Testis (tissue), 3 donors: ENCODE measurements around the gene LDHAL6B. TPM values are rescaled to one million over a fixed set of nuclear protein-coding genes. Genes with fewer than 3 reads are reported as not detected.

ENCODE experiments used
- DNase-seq: peaks from one replicate; pipeline ENCODE4 v3.0.0-alpha.2; 2019
- H3K27ac ChIP-seq, 2 donors: fragments of 200-600 bp; sonication (generic); one replicate each; pipeline ENCODE4 v1.5.1; 2019
- H3K27me3 ChIP-seq: fragments of 200-600 bp; sonication (generic); one replicate; pipeline ENCODE4 v1.5.1; 2019
- H3K36me3 ChIP-seq: fragments of 200-600 bp; sonication (generic); one replicate; pipeline ENCODE4 v1.5.1; 2017; ENCODE audit warnings: low read depth; ENCODE audit errors: missing control alignments
- H3K4me1 ChIP-seq: fragments of 200-600 bp; sonication (generic); one replicate; pipeline ENCODE4 v1.5.1; 2019
- H3K4me3 ChIP-seq, 2 donors: fragments of 200-600 bp; sonication (generic); one replicate each; pipeline ENCODE4 v1.5.1; 2017 to 2019
- H3K9me3 ChIP-seq: fragments of 200-600 bp; sonication (generic); one replicate; pipeline ENCODE4 v1.5.1; 2017
- CTCF ChIP-seq, 3 experiments: fragments of 450-650 bp in 2 of 3; fragments of 200-600 bp in 1 of 3; sonication (generic) in 1 of 3; IDR thresholded peaks; one replicate each; pipeline ENCODE4 v1.5.1; 2016 to 2019; ENCODE audit warnings: antibody characterized with exemption in 3 of 3, mild to moderate bottlenecking in 2 of 3, moderate library complexity in 1 of 3
- POLR2A ChIP-seq: fragments of 450-650 bp; IDR thresholded peaks from one replicate; pipeline ENCODE4 v1.6.1; 2017; ENCODE audit warnings: antibody characterized with exemption, mild to moderate bottlenecking, moderate library complexity
- WGBS, 2 donors: methylation state at CpG; one replicate each; pipeline ENCODE4 v1.1.5; 2018; 5-methylcytosine and 5-hydroxymethylcytosine counted together
- intact Hi-C: fragments of 100-400 bp; cut with DNase I; formaldehyde crosslinking; loops from one replicate; pipeline ENCODE4 v1.15.1; 2023; ENCODE audit warnings: low total_unique reads
- polyA plus RNA-seq: library from polyadenylated mRNA; stranded (reverse); fragments of 350-450 nt; fragmentation: Illumina TruSeq; extraction: RNeasy Lipid Tissue Mini Kit (QIAGEN cat#74804); gene quantifications from one replicate; pipeline ENCODE4 v1.2.3, GENCODE V29; 2014; ENCODE audit warnings: low read depth, low replicate concordance; ENCODE audit not compliant: insufficient read depth
- total RNA-seq, 2 donors: library from RNA; depleted of rRNA; stranded (reverse); fragments of >200 nt; gene quantifications; one replicate each; pipeline ENCODE4 v1.2.3, GENCODE V29; 2016

Gene LDHAL6B
- total and polyA plus RNA-seq, 3 donors from 2014 or later, result 18.6 to 119 (median 22.6) TPM

DNA sequence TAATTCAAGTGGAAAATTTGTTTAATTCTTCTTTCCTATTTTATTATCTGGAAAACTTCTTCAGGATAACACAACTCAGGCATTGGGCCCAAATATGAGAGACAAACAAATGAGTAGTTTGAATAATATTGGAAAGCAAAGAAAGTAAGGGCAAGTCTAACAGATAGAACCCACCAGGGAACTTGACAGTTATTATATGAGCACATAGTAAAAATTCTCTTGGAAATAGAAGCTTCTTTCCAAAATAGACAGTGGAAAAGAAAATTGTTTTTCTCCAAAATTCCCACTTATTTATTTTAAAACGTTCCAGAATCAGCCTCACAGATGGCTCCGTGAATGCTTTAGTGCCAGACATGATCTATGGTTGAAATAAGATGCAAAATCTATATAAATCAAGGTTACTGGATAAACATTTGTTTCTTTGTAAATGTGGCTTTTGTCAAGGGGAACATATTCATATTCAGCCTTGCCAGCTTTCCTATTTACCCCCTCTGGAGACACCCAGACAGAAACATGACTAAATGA, 23.9 kb downstream of the LDHAL6B start:
- Histone ChIP-seq H3K4me1 (no peaks in the 10 kb centered on the region), H3K4me3 (no peak overlapping the region), H3K36me3 (no peaks in the 10 kb centered on the region), H3K27ac (no peak overlapping the region), H3K27me3 (no peaks in the 10 kb centered on the region), H3K9me3 (no peaks in the 10 kb centered on the region)
- intact Hi-C loops, result no loop called here
- WGBS, 2 donors, result 62 to 73% methylated on average over 2 of the region's 2 CpGs
- TF ChIP-seq POLR2A (no peak), CTCF (IDR thresholded peaks at IDR 0.05) (no peak)
- DNase-seq, result no peak

GRCh38 chr15:59232476-59232875, 25.8 kb downstream of the LDHAL6B start:
- no peaks in the 10 kb centered on the region for H3K27me3 ChIP-seq
- TF ChIP-seq POLR2A (no peak), CTCF (IDR thresholded peaks at IDR 0.05) (no peak)
- H3K36me3 ChIP-seq, result no peaks in the 10 kb centered on the region
- H3K4me3 ChIP-seq, result no peak overlapping the region
- no peaks in the 10 kb centered on the region for H3K9me3 ChIP-seq
- no peaks in the 10 kb centered on the region for H3K4me1 ChIP-seq
- WGBS, 2 donors, result 30 to 38% methylated on average over 1 of the region's 1 CpG
- H3K27ac ChIP-seq, result no peak overlapping the region
- DNase-seq, result no peak
- intact Hi-C loops, result no loop called here

DNA sequence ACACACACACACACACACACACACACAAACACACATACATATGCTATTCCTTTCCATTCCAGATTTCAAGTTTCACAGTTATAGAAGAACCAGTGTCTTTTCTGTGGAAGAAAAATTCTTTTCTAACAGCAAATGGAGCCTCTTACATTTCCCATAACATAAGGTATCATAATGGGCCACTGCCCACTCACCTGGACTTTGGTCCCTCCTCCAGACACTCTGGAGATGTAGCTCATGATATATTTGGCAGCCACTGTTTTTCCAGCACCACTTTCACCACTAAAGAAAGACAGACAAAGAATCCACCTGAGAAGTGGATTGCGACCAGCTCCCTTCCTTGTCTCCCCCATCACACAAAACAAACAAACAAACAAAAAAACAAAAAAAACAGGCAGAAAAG, 29.8 kb downstream of the LDHAL6B start:
- DNase-seq, result no peak
- H3K36me3 ChIP-seq, result no peaks in the 10 kb centered on the region
- TF ChIP-seq CTCF (IDR thresholded peaks at IDR 0.05) (no peak), POLR2A (no peak)
- 100% methylated on average over 1 of the region's 1 CpG for WGBS, 2 donors
- H3K9me3 ChIP-seq, result no peaks in the 10 kb centered on the region
- H3K4me3 ChIP-seq, result no peak overlapping the region
- no peak overlapping the region for H3K27ac ChIP-seq
- H3K4me1 ChIP-seq, result no peaks in the 10 kb centered on the region
- H3K27me3 ChIP-seq, result no peaks in the 10 kb centered on the region
- intact Hi-C loops, result no loop called here

GRCh38 chr15:59237119-59237855, 30.6 kb downstream of the LDHAL6B start:
- WGBS, 2 donors, result 87 to 92% methylated on average over 8 of the region's 8 CpGs
- Histone ChIP-seq H3K4me3 (no peak overlapping the region), H3K36me3 (no peaks in the 10 kb centered on the region), H3K9me3 (no peaks in the 10 kb centered on the region), H3K4me1 (no peaks in the 10 kb centered on the region), H3K27me3 (no peaks in the 10 kb centered on the region), H3K27ac (no peak overlapping the region)
- TF ChIP-seq POLR2A (no peak), CTCF (IDR thresholded peaks at IDR 0.05) (no peak)
- intact Hi-C loops, result no loop called here
- DNase-seq, result no peak

DNA sequence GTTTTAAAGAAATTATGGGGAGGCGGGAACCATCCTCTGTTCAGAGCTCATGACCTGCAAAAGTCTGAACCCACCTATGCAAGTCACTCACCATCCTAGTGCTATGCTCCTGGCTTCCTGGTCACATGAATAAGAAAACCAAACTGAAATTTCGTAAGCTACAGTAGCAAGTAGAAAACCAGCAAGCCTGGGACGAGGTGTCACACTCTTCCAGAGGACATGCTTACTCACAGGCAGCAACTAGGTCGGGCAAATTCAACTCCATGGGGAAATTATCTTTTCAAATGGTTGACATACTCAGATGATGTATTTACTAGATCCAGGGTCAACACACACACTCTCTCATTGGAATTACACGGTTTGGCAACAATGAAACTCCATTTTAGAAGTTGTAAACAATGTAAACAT, 31.3 kb downstream of the LDHAL6B start:
- no peak for TF ChIP-seq POLR2A
- TF ChIP-seq CTCF (IDR thresholded peaks at IDR 0.05), result no peak
- no peaks in the 10 kb centered on the region for H3K4me1 ChIP-seq
- intact Hi-C loops, result no loop called here
- H3K9me3 ChIP-seq, result no peaks in the 10 kb centered on the region
- DNase-seq, result no peak
- no peaks in the 10 kb centered on the region for H3K27me3 ChIP-seq
- H3K36me3 ChIP-seq, result no peaks in the 10 kb centered on the region
- H3K27ac ChIP-seq, result no peak overlapping the region
- no peak overlapping the region for H3K4me3 ChIP-seq
- 83 to 84% methylated on average over 5 of the region's 5 CpGs for WGBS, 2 donors
